ENCODE measurements around the gene APBA2. TPM values are rescaled to one million over a fixed set of nuclear protein-coding genes. Genes with fewer than 3 reads are reported as not detected.

The APBA2 gene
- total RNA-seq, 1 donor = 4.7 TPM

DNA sequence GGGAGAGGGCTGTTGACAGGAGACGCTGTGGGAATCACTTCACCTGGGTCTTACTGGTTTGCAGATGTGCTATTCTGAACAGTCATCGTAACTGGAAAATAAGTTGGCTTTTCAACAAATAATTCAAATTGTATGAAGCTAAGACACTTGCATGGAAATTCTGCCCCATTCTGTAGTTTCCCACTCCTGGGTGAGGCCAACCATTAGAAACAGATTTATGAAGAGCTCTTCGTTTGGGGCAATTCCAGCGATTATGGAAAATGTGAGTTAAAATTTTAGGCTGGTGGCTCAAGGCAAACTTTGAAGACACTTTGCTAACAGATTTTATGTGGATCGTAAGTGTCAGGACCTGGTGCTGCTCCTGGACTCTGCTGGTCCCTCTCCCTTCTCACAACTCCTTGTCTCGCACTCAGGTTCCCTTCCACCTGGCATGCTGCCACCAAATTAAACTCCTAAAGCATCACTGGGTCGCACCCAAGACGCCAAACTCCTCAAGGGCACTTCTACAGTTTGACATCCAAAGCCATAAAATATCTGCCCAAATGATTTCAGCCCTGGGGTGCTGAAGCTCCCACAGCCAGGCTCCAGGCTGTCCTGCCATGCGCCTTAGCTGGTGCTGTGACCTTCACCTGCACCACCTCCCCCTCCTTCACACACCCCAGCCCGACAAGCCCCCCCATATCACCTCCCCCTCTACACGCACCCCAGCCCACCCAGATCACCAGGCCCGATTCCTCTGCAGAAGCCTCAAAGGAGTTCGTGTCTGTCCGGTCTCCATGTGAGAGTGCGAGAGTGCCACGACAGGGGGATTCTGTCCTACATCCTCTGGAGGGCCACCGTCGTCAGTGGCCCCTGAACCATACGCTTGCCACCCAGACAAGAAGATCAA lies 245.4 kb downstream of the APBA2 start:
- H3K4me3 ChIP-seq (ENCODE audit: low read depth, low read length) = no peak overlapping the region
- no peak for DNase-seq (ENCODE audit: low read depth)
- TF ChIP-seq, protein P1, sequence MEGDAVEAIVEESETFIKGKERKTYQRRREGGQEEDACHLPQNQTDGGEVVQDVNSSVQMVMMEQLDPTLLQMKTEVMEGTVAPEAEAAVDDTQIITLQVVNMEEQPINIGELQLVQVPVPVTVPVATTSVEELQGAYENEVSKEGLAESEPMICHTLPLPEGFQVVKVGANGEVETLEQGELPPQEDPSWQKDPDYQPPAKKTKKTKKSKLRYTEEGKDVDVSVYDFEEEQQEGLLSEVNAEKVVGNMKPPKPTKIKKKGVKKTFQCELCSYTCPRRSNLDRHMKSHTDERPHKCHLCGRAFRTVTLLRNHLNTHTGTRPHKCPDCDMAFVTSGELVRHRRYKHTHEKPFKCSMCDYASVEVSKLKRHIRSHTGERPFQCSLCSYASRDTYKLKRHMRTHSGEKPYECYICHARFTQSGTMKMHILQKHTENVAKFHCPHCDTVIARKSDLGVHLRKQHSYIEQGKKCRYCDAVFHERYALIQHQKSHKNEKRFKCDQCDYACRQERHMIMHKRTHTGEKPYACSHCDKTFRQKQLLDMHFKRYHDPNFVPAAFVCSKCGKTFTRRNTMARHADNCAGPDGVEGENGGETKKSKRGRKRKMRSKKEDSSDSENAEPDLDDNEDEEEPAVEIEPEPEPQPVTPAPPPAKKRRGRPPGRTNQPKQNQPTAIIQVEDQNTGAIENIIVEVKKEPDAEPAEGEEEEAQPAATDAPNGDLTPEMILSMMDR (IDR thresholded peaks at IDR 0.05; ENCODE audit: insufficient read depth, low read depth, low read length) = no peak

DNA sequence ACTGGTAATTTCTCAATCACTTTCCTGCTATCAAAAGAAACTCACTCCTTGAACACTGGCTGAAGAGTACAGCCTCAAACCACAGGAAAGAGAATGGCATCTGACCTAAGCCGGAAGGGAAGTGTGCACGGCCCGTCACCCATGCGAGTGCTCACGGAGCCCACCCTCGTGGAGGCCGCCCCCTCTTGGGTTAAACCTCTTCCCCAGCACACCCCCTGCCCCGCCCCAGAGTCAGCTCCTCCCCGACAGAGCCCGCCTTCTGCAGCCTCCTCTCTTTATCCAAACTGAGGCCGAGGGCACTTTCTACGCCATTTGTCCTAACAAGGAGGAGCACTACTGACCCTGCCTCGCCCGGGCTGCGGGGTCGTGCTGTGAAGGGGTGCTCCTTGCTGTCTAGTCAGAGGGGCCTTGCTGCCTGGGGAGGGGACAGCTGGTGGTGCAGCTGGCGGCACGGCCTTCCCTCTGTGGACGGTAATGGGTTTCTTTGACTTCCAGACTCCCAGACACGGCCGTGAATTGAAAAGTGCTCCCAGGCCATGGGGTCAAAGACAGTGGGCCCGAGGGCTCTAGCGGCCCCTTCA lies 246.2 kb downstream of the APBA2 start:
- TF ChIP-seq, protein P1 (IDR thresholded peaks at IDR 0.05; ENCODE audit: insufficient read depth, low read depth, low read length) = no peak
- no peak for DNase-seq (ENCODE audit: low read depth)
- H3K4me3 ChIP-seq (ENCODE audit: low read depth, low read length) = no peak overlapping the region

DNA sequence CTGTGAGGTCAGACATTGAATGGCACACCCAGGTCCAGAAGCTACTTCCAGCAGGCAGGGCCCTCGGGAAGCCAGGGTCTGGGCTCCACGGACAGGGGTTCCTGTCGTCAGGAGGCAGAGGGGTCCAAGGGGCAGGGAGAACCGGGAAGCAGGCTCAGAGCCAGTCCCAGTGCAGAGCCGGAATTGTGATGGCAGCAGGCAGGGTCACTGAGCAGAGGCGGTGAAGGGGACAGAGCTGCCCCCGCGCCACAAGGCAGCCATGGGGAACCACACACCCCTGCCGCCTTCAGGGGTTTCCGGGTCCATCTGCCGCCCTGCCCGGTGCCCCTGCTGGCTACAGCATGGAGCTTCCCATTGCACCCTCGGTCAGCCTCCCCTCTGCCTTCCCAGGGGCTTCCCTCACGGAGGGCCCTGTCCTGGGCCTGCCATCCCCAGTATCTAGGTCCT lies 247.0 kb downstream of the APBA2 start:
- TF ChIP-seq, protein P1 (IDR thresholded peaks at IDR 0.05; ENCODE audit: insufficient read depth, low read depth, low read length) = no peak
- H3K4me3 ChIP-seq (ENCODE audit: low read depth, low read length) = no peak overlapping the region
- DNase-seq (ENCODE audit: low read depth) = no peak

DNA sequence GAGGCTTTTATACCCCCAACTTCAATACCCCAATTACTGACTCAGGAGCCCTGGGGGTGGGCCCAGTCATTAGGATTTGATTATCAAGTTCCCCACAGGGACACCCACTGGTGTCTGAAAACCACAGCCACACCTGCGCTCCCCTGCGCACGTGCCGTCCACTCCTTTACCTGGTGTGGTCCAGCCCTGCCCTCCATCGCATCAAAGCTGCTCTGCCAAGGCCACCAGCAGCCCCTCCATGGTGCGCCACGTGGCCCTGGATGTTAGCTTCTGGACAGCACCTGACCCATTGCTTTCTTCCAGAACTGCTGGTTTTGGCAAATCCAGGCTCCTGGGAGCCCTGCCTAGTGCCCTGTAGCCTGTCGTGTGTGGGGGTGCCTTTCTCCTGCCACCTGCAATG lies 247.5 kb downstream of the APBA2 start:
- TF ChIP-seq, protein P1 (IDR thresholded peaks at IDR 0.05; ENCODE audit: insufficient read depth, low read depth, low read length) = no peak
- no peak for DNase-seq (ENCODE audit: low read depth)

DNA sequence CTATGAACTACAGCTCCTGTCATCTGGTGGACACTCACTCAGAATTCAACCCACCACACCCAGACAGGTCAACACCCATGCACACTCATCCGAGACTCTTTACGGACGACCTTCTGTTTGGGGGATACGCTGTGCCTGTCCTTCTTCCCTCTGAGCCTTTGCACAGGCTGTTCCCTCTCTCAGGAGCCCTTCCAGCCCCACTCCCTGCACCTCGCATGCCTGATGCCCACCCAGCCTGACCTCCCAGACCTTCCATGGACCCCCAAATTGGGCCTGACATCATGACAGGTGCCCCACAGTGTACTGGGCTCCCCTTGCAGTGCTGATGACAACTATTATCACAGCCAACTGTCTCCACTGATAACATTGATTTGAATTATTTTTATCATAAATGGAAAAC lies 248.0 kb downstream of the APBA2 start:
- no peak overlapping the region for H3K4me3 ChIP-seq (ENCODE audit: low read depth, low read length)
- TF ChIP-seq, protein P1 (IDR thresholded peaks at IDR 0.05; ENCODE audit: insufficient read depth, low read depth, low read length) = no peak
- DNase-seq (ENCODE audit: low read depth) = no peak

More for the DNA sequence above, 247.5 kb downstream of the APBA2 start:
- no peak overlapping the region for H3K4me3 ChIP-seq (ENCODE audit: low read depth, low read length)

DNA sequence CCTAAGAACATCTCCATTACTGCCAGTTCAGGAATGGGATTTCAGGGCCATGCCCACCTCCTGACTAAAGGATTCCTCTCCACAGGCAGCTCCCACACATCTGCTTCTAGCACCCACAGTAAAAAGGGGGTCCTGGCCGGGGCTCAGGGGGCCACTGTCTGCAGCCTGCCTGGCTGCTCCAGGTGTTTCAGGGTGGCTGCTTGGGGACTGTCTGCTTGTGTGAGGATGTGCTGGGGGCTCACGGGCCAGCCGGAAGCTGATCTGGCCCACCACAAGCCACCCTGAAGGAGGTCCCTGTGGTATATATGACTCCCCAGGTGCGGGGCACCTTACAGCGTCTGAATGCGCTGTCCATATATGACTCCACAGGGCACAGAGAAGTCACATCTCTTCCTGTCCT lies 248.5 kb downstream of the APBA2 start:
- H3K4me3 ChIP-seq (ENCODE audit: low read depth, low read length) = no peak overlapping the region
- TF ChIP-seq, protein P1 (IDR thresholded peaks at IDR 0.05; ENCODE audit: insufficient read depth, low read depth, low read length) = no peak
- no peak for DNase-seq (ENCODE audit: low read depth)
